HPDE6-E6E7 (cell line): ENCODE measurements around the gene PPIL6.
"Not testable (repeated sequence)": the region's sequence is repeated elsewhere in the genome, so short reads cannot be mapped to it uniquely, and the experiment has no call there.

ENCODE experiments used
- DNase-seq: peaks from one replicate; pipeline ENCODE4 v3.0.0; 2011; ENCODE audit warnings: missing footprints; ENCODE audit errors: extremely low spot score

PPIL6 gene

DNA sequence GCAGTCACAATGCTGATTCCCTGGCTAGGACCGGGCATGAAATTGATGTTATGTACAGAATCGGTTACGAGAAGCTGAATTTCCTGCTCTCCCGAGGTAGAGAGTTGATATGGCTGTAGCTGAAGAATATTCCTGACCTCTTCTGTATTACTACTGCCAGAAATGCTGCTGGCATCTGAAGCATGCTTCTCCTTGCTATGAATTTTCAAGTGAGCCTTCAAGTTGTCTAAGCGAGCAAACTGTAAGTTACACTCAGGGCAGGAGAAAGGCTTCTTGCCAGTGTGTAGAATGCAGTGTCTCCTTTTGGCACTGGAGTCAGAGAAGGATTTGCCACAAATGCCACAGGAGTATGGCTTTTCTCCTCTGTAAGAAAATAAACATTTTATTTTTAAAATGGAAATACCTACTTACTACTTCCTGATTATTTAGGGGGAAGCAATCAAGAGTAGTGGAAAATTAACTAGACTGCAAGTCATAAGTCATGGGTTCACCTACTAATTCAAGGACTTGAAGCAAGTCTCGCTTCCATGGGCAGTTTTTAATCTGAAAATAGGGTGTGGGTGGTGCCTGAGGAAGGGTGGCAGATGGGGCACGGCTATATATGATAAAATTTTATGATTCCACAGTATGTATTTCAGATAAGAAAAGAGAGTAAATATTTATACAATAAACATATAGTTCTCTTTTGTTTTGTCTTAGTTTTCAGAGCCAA lies 25.9 kb upstream of the PPIL6 start:
- DNase-seq: no peak

DNA sequence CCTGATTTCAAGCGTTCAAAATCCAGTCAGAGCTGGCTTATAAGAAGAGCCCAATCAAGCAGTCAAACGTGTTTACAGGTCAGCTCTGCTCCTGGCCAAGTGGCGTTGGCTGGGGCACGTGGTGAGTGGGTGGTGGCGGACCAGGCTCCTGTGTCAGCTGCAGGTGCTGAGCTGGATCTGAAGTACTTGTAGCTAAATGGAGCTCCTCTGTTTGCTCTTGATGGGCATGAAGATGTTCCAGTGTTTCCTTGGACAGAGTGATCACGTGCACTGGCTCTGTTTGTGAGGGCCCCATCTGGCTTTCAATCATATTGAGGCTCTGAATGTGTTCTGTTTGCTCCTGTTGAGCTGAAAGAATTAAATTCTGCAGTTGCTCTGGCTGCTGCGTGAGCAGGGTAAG lies 25.3 kb upstream of the PPIL6 start:
- no peak for DNase-seq

DNA sequence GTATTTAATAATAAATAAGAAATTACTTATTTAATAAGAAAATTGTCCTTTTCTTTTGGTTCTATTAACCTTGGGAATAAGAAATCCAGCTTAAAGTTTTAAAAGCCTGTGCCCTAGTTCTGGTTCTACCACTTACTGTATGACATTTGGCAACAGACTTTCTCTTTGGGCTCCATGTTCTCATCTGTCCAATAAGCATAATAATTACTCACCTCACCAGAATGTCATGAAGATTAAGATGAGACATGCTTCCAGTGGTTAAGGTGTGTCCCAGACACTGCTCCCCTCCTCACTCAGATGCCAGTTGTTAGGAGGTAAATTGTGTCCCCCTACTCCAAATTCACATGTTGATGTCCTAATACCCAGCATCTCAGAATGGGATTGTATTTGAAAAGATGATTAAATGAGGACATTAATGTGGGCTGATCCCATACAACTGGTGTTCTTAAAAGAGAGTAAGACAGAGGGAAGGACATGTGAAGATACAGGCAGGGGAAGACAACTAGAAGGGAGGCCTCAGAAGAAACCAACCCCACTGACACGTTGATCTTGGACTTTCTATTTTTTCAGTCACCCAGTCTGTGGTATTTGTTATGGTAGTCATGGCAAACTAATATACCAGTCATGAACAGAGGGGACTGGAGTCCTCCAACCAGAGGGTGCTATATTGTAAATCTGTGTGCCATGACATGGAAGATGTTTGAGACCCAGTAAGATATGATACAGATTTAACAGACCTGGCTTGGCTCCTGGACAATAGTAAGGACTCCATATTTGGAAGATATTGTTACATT lies 21.5 kb upstream of the PPIL6 start:
- no peak for DNase-seq

DNA sequence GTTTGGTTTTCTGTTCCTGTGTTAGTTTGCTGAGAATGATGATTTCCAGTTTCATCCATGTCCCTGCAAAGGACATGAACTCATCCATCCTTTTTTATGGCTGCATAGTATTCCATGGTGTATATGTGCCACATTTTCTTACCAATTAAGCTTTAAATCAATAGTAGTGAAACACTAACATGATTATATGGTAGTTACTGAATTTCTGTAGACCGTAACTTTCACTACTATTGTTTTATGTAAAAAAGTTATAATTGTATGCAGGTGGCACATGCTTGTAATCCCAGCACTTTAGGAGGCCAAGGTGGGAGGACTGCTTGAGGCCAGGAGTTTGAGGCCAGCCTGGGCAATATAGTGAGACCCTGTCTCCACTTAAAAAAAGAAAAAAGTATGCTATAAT lies 20.8 kb upstream of the PPIL6 start:
- DNase-seq: not testable (repeated sequence)

DNA sequence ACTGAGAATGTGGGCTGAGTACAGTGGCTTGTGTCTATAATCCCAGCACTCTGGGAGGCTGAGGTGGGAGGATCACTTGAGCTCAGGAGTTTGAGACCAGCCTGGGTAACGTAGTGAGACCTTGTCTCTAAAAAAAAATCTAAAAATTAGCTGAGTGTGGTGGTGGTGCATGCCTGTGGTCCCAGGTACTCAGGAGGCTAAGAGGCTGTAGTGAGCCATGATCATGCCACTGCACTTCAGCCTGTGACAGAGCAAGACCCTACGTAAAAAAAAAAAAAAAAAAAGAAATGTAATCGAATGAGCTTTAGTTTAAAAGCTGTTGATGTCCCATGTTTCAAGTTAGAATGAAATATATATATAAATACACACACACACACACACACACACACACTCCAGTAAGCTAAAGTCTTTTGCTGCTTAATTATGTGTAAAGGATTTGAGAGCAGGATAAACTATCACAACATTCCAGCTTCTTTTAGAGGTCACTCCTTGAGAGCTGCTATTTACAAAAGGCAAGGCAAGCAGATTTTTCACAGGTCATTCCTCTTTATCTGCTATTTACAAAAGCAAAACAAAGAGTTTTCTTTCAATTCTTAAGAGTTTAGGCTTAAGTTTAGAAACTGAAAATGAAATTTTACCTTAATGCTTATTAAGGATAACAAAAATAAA lies 19.9 kb upstream of the PPIL6 start:
- DNase-seq: no peak

DNA sequence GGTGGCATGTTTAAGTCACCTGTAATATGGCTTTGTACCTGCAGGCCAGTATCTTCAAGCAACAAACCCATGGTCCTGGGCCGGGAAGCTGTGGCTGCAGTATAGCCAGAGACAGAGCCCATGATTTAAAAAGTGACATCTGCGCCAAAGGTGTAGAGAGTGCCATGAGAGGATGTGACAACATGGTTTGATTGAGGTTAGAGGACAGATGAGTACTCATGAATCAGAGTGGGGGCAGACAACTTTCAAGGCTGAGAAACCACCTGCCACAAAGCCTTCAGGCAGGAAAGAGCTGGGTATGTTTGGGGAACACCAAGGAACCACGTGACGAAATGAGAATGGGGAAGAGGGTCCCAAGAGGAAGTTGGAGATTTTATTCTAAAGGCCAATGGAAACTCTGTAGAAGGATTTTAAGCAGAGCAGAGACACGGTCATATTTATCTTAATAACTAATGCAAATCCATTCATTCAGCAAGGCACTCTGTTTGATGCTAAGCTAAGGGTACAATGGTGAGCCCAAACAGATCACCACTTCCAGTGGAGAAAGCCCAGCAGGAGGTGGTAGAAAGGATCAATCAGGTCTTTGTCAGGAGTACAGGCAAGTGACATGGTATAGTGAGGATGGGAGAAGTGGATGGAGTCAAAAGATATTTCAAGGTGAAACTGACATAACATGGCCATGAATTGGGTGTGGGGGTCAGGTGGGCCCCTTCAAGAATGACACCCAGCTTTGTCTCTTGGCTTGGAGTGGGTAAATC lies 18.5 kb upstream of the PPIL6 start:
- DNase-seq: no peak

DNA sequence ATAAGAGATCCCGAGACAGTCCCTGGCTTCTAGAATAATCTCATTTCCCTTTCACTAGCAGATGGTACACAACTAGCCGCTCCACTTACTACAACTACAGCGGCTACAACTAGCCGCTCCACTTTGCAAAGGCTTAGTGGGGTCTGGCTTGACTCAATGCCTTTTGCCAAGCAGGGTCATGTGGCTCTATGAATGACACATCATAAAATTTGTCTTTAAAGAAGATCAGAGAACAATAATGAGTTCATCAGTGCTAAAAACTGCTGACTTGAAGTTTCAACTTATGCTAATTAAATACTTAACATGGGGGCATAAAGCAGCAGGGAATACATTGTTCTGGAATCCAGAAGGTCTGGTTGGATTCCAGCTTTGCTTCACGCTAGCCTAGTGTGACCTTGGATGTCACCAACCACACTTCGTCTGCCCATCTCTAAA lies 17.2 kb upstream of the PPIL6 start:
- no peak for DNase-seq

DNA sequence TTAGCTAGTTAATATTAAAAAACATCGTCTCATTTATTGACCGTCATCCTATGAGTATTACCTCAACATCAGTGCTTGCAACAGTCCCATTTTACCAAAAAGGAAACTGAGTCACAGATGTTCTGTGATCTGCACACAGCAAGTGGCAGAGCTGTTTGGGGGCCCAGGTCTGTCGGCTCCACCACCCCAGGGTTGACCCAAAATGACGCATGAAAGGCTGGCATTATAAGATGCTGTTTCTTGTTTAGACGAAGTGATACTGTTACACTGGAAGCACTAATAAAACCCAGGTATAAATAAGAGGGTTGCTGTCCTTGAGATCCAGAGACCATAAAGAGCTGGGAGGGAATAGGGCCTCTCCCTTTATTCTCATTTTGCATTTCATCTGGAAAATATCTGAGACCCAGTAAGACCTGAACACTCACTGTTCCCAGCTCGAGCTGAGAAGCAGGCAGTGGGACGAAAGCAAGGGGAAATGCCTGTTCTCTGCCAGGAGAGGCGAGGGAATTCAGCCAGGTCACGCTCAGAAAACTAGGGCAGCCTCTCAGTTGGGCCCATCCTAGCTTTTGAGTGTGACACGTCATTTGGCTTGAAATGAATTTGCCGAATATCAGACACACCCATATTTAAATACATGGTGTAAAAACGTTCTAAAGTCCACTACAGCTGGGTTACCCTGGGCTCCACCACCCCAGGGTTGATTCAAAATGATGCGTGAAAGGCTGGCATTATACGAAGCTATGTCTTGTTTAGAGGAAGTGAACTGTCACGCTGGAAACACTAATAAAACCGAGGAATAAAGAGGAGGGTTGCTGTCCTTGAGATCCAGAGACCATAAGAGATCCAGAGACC lies 16.5 kb upstream of the PPIL6 start:
- DNase-seq: no peak

DNA sequence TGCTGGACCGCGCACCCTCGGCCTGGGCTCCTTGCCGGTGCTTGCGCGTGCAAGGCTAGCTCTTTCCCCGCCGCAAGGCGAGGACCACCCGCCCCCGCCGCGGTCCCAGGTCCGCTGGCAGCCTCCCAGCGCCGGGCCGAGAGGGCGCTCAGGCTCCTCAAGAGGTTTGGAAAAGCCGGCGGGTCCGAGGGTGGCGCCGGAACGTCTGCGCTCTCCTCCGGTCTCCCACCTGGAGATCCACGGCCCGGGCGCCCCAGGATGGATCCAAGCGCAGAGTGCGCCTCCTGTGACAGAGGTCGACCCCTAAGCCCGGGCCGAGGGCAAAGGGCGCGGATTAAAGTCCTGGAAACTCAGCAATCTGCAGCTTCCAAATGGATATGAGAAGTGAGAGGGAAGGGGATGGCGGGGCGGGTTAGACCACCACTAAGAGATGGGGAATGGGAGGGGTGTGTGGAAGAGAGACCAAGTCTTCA lies 15.7 kb upstream of the PPIL6 start:
- DNase-seq: no peak

DNA sequence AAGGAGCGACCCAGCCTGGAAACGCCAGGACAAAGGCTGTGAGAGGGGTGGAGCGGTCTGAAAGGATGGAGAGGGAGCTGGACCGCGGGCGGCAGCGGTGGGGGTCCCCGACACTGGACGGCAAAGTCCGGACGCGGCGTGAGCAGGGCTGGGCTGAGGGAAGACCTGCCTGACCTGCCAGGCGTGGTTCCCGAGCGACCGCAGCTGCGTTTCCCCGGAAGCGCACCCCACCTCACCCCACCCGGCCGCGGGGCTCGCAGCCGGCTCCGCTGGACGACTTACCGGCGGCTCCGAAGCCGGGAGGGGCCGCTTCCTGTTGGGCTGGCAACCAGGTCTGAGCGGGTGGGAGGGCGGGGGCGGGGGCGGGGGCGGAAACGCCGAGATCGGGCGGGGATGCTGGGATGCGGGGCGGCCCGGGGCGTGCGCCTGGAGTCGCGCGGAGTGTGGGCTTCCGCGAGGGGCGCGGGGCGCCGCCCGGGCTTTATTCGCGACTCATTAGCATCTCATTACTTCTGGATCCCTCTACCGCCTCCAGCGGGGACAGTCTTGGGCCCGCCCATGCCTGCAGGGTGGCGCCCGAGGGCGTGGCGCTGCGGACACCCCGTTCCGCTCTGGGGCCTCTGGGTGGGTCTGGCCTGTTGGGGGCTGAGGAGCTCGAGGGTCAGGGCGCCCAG lies 15.1 kb upstream of the PPIL6 start, which contains the start of gene MICAL1:
Gene MICAL1, minus strand, starts transcription at position 336 of the 674 bp plus-strand sequence. CDS start 1,576 bp downstream, outside the sequence.
- DNase-seq: peak; percentile 44

DNA sequence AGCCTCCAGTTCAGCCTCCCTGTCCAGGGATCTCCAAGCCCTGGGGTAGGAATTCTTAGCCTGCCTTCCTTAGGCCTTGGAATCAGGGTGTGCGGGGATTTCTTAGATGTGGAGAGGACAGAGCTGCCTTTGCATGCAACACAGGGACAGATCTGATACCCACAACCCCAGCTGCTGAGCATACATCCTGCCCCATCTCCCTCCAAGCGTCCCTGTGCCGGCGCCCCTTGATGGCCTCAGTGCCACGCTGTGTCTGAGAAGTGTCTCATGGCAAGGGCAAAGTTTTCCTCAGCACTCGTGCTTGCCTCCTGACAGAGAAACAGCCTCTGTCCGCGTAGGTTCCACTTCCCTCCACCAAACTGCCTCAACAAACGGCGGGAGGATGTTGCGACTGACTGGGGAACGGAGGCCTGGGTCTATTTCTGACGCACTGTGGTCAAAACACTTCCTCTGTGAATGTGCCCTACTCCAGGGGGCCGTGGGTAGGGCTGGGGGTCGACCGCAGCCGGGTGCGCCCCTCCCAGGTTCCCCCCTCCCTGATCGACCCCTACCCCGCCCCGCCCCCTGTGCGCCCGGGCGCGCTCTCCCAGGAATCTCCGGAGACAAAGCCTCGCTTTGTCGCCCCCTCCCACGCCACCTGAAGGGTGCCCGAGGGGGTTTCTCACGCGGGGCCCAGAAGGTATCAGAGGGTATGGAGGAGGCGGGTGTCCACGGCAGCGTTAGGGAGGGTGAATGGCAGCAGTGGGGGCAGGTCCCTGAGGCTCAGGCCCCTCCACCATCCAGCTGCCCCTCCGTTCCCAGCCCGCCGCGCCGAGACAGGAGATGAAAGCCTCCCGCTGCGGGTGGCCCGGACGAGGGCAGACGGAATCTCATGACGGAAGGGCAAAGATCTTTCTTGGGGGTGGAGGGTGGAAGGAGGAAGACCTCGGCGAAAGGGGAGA lies 14.3 kb upstream of the PPIL6 start:
- DNase-seq: no peak

DNA sequence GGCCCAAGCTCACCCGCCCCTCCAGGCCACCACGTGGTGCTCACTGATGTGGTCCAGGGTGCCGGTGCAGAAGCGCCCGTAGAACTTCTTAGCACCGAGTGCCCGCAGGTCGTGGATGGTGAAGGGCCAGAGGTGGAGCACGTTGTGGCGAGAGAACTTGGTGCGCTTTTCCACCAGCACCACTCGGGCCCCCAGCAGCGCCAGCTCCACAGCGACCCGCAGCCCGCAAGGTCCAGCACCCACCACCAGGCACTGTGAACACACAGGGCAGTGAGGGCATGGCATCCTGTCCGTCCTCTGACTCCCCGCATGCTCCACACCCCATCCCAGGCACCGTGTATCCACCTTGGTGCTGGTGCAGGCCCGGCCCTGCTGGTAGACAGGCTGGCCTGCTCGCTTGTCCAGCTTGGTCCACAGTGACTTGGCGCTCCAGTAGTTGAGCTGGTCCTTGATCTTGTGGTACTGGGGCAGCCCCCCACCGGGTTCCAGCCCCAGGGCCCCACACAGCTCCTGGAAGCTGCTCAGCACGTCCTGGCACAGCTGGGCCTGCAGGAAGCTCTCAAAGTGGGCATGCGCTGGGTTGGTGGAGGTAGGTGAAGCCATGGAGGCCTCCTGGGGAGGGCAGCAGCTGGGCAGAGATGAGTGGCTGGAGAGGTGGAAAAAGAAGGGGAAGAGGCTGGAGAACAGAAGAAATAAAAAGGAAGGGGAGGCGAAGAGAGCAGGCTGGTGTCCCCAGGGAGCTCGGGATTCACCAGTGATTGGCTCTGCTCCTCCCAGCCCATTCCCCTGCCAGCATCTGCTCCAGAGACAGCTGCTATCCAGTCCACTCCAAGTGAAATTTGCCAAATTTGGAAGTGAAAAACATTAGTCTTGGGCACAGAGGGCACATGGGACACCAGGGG lies 13.4 kb upstream of the PPIL6 start:
- no peak for DNase-seq

DNA sequence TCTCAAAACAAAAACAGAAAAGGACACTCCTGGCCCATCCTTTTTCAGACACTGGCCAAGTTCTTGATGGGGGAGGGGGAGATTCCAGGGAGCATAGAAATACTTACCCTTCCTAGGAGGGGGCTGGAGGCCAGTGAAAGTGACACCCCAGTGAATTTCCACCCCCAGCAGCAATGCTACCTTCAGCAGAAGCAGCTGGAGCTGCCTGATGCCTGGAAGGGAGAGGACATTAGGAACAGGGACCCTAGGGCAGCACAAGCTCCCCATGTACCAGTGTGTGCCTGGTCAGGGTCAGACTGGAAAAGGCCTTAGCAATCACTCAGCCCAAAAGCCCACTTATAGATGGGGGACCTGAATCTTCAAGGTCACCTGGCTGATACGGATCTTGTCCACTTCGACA lies 12.7 kb upstream of the PPIL6 start:
- no peak for DNase-seq

DNA sequence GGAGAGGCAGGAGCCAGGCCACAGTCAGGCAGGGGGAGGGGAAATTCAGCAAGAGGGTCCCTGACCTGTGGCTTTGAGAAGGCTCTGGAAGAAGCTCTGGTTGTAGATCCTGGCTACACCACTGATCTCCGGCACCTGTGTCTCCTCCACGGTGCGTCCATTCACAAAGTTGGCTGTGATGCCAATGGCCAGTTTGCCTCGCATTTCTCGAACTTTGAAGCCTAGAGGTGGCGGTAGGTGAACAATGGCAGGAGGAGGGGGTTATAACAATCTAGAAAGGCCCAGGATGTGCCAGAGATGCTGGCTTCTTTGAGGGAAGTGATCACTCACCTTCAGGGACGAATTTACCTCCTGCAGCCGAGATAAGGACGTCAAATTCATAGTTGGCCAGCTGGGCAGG lies 11.8 kb upstream of the PPIL6 start:
- no peak for DNase-seq

DNA sequence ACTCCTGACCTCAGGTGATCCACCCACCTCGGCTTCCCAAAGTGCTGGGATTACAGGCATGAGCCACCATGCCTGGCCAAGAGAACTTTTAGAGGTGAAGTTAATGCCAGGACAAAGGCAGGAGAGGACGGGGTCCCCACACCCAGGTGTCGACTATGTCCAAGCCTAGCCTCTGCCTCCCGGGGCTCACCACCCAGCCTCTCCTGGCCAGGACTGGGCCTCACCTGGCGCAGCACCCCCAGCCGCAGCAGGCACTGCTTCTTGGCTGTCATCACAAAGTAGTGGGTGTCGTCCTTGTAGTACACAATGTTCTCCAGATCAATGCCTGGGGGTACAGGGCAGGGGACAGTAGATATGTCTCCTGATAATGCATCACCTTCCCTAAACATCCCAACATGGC lies 10.9 kb upstream of the PPIL6 start:
- no peak for DNase-seq

DNA sequence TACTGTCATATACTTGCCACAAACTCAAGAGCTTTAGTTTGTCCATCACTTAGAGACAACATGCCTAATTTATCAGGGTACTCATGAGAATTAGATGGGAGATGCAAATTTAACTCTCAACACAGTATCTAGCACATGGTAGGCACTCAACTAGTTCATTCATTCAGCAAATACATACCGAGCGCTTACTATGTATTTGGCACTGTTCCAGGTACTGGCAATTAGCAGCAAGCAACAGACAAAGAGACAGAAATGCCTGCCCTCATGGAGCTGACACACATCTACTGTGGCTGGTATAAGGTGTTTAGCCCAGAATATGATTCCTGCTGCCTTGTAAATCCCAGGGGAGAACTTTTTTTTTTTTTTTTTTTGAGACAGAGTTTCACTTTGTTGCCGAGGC lies 10.4 kb upstream of the PPIL6 start:
- no peak for DNase-seq

DNA sequence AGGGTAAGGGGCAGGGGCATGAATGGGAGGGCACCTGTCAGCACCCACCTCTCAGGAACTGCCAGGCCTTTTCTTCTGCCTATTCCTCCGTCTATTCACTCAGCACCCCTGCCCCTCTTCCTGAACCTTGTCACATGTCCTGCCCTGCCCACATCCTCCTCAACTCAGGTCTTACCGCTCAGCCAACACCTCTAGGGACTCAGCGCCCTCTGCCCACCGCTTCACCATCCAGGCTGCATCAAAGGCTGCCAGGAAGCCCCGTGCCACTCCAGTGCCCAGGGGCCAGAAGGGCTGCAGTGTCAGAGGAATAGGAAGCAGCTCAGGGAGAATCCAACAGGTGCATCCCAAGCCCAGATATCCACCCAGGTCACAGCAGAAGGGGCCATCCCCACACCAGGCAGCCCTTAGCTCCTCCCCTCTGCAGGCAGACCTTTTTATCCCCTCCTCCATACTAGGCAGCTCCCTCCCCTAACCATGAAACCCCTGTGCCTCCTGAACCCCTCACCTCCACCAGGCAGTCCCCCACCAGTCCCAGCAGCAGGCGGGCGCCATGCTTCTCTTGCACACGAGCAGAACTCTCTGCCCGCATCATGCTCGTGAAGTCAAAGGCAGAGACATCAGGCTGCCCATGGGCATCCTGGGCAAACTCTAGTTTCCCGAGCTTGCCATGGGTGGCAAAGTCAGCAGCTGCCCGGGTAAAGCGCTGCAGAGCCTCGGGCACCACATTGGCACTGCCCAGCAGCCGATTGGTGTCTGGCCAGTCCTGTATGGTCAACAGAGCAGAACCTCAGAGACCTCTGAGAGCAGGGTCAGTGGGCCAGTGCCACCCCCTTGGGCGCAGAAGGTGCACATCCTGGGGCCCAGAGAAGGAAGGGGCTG lies 9.6 kb upstream of the PPIL6 start:
- no peak for DNase-seq
